Body of pancreas (tissue), 4 donors: Measurements from ENCODE around the gene ATE1. TPM values are rescaled to one million over a fixed set of nuclear protein-coding genes. Genes with fewer than 3 reads are reported as not detected.
"Not testable (repeated sequence)": the region's sequence is repeated elsewhere in the genome, so short reads cannot be mapped to it uniquely, and the experiment has no call there.

Source experiments
- ATAC-seq: fragments of 150-250 bp; one replicate; pipeline ENCODE4 v1.9.1; 2016
- DNase-seq, 4 donors: peaks; one replicate each; pipeline ENCODE4 v3.0.0-alpha.2; 2019
- H3K27ac ChIP-seq, 4 donors: fragments of 200-600 bp; sonication (generic); 1 replicate in 3 of 4; 2 replicates in 1 of 4; pipeline versions ENCODE4 v1.5.1 to v1.6.1; 2016 to 2019; ENCODE audit warnings: mild to moderate bottlenecking in 1 of 4, mixed read lengths in 1 of 4, moderate library complexity in 1 of 4
- H3K27me3 ChIP-seq, 2 donors: fragments of 200-600 bp; sonication (generic); one replicate each; pipeline ENCODE4 v1.6.0; 2016; ENCODE audit warnings: mild to moderate bottlenecking in 1 of 2
- H3K36me3 ChIP-seq, 2 donors: fragments of 200-600 bp; sonication (generic); replicated peaks in 1 of 2; 2 replicates each; pipeline ENCODE4 v1.5.1; 2016; ENCODE audit warnings: low read depth in 2 of 2; ENCODE audit not compliant: insufficient read depth in 1 of 2
- H3K4me1 ChIP-seq: fragments of 200-600 bp; sonication (generic); one replicate; pipeline ENCODE4 v1.6.0; 2016
- H3K4me3 ChIP-seq, 2 donors: fragments of 200-600 bp; sonication (generic); 1 replicate in 1 of 2; 2 replicates in 1 of 2; pipeline ENCODE4 v1.5.1; 2016 to 2019
- H3K9me3 ChIP-seq, 3 donors: fragments of 200-600 bp; sonication (generic); 1 replicate in 2 of 3; 2 replicates in 1 of 3; pipeline ENCODE4 v1.5.1; 2016
- CTCF ChIP-seq, 7 experiments: fragments of 450-650 bp in 4 of 7; fragments of 200-600 bp in 3 of 7; sonication (generic) in 3 of 7; IDR thresholded peaks; one replicate each; pipeline ENCODE4 v1.5.1; 2016 to 2019; ENCODE audit warnings: antibody characterized with exemption in 7 of 7
- POLR2A ChIP-seq, 3 donors: fragments of 450-650 bp; IDR thresholded peaks; one replicate each; pipeline ENCODE4 v1.6.1; 2016; ENCODE audit warnings: antibody characterized with exemption in 3 of 3, mild to moderate bottlenecking in 2 of 3
- WGBS, 2 donors: methylation state at CpG; one replicate each; pipeline ENCODE4 v1.1.5; 2017; 5-methylcytosine and 5-hydroxymethylcytosine counted together
- intact Hi-C: fragments of 100-400 bp; cut with DNase I; formaldehyde crosslinking; loops from one replicate; pipeline ENCODE4 v1.15.1; 2023
- total RNA-seq, 2 donors: library from RNA; depleted of rRNA; stranded (reverse); fragments of >200 nt; gene quantifications; one replicate each; pipeline ENCODE4 v1.1.0, GENCODE V29; 2016

ATE1 gene
- total RNA-seq, 2 donors from 2014 or later = 15.0 to 19.8 TPM

GRCh38 chr10:121926671-121927317 lies 1.0 kb downstream of the ATE1 start:
- DNase-seq = no peak
- Histone ChIP-seq H3K36me3 (no peaks in the 10 kb centered on the region), H3K4me1 (peaks cover 48% of the 10 kb centered on the region), H3K9me3 (no peaks in the 10 kb centered on the region), H3K27me3 (no peaks in the 10 kb centered on the region), H3K4me3 (peak overlapping the region; percentile 85), H3K27ac (peak overlapping the region in 3 of 4 donors; percentile 93 to 99 (median 99))
- intact Hi-C loops = no loop called here
- ATAC-seq = no peak
- 1% methylated on average over 20 of the region's 20 CpGs for WGBS, 2 donors
- TF ChIP-seq POLR2A (IDR thresholded peaks at IDR 0.05) (no peak), CTCF (IDR thresholded peaks at IDR 0.05) (no peak)

GRCh38 chr10:121926157-121926556 lies 1.7 kb downstream of the ATE1 start:
- Histone ChIP-seq H3K36me3 (no peaks in the 10 kb centered on the region), H3K27me3 (no peaks in the 10 kb centered on the region), H3K4me1 (peaks cover 41% of the 10 kb centered on the region), H3K9me3 (no peaks in the 10 kb centered on the region), H3K27ac (peak overlapping the region in 1 of 4 donors; percentile 99), H3K4me3 (no peak overlapping the region)
- ATAC-seq (no peak), DNase-seq (no peak)
- TF ChIP-seq CTCF (IDR thresholded peaks at IDR 0.05) (no peak), POLR2A (IDR thresholded peaks at IDR 0.05) (no peak)
- 64 to 73% methylated on average over 4 of the region's 4 CpGs for WGBS, 2 donors
- intact Hi-C loops = no loop called here

GRCh38 chr10:121921238-121921931 lies 6.4 kb downstream of the ATE1 start:
- intact Hi-C loops = no loop called here
- ATAC-seq (no peak), DNase-seq (no peak)
- Histone ChIP-seq H3K36me3 (no peaks in the 10 kb centered on the region), H3K4me1 (peaks cover 10% of the 10 kb centered on the region), H3K9me3 (no peaks in the 10 kb centered on the region), H3K4me3 (no peak overlapping the region), H3K27me3 (no peaks in the 10 kb centered on the region), H3K27ac (no peak overlapping the region)
- TF ChIP-seq POLR2A (IDR thresholded peaks at IDR 0.05) (no peak), CTCF (IDR thresholded peaks at IDR 0.05) (no peak)
- WGBS, 2 donors = 64 to 71% methylated on average over 10 of the region's 10 CpGs

GRCh38 chr10:121919666-121920065 lies 8.2 kb downstream of the ATE1 start:
- Histone ChIP-seq H3K27ac (no peak overlapping the region), H3K9me3 (no peaks in the 10 kb centered on the region), H3K4me3 (no peak overlapping the region), H3K4me1 (no peaks in the 10 kb centered on the region), H3K27me3 (no peaks in the 10 kb centered on the region), H3K36me3 (no peaks in the 10 kb centered on the region)
- ATAC-seq (no peak), DNase-seq (no peak)
- no peak for TF ChIP-seq POLR2A (IDR thresholded peaks at IDR 0.05)
- TF ChIP-seq CTCF (IDR thresholded peaks at IDR 0.05) = no peak
- intact Hi-C loops = no loop called here
- 90 to 96% methylated on average over 10 of the region's 10 CpGs for WGBS, 2 donors

- WGBS, 2 donors = 96 to 99% methylated on average over 7 of the region's 7 CpGs
- not testable (repeated sequence) for H3K4me1 ChIP-seq
These were observed 9.0 kb downstream of the ATE1 start for GRCh38 chr10:121918800-121919199.

More at GRCh38 chr10:121918800-121919199, 9.0 kb downstream of the ATE1 start:
- H3K9me3 ChIP-seq, H3K36me3 ChIP-seq, DNase-seq, H3K27me3 ChIP-seq, H3K27ac ChIP-seq, H3K4me3 ChIP-seq, intact Hi-C loops, ATAC-seq: not testable (repeated sequence)
